ENCODE measurements around the gene SEC61A1.

Gene SEC61A1

DNA sequence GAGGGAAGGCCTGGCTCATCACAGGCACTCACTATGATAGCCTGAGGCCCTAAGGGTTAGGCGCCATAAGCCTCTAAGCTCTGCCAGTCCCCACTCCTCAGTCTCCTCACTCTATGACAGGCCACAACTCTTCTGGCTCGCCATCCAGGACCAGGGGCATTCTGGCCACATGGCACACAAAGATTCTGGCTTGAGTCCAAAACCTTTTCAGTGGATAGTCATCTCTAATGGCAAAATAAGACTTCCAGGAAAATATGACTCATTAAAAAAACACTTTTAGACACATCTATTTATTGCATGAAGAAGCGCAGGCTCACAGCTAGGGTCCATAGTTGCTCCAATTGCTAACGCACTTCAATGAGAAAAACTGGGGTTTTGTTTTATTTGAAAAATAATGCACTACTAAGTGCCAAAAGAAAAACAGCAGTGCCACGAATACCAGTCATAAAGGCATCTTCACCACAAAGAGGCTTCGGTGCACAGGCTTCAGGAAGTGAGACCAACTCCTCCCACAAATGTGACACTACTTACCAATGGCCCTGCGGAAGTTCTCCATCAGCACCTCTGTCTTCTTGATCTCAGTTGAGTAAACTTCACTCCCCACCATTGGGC is 60.2 kb downstream of the SEC61A1 start:
- peak in 1 of 2 donors; percentile 28 for DNase-seq (ENCODE audit: low read depth in 1 of 2, low spot score in 1 of 2)

DNA sequence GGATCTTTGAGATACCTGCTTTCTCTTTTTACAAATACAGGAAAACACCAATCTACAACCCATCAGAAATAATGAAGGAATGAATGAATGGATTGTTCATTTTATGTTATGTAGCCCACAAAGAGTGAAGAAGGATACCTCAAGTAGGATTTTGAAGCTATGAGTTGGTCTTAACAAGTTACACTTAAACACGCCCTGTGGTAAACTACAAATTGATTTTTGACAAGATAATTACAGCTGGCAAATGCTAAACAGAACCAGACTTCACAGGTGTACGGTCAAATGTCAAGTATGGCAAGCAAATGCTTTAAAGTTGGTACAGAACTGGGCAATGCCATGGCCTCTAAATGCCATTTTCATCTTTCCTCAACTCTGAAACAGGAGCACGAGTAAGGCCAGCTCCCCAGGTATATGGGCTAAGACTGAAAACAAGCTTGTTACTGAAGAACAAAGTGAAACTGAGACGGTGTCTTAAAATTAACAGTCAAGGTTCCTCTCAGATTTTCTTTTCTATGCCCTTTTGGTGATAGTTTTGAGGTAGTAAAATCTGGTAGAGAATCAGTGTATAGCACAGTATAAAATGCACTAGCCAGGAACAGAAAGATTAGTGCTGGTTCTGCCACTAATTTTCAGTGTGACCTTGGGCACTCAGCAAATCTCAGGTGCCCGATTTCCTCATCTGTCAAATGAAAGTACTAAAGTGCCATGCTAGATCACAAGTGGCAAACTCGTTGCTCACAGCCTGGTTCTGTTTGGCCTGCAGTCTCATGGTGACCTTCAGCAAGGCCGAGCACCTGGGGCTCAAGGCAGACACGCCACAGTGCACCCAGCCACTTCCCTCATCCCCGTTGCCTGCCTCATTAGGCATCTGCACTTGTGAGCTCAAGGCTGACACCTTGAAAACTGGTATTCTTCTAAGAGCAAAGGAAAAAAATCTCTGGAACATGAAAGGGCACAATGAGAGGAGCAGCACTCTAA is 61.9 kb downstream of the SEC61A1 start:
- no peak for DNase-seq (ENCODE audit: low read depth in 1 of 2, low spot score in 1 of 2)

All from activated CD4-positive, alpha-beta T cell treated with anti-CD3 and anti-CD28 coated beads, Interleukin-2, amount 50 U/mL, for 24 hours (primary cell).